HCT116 (cell line): ENCODE results near the gene LMTK3. TPM values are rescaled to one million over a fixed set of nuclear protein-coding genes. Genes with fewer than 3 reads are reported as not detected.

Experiments
- ATAC-seq: fragments of 200-7000 bp; cut with Tn5 transposase; 2 replicates; pipeline ENCODE4 v1.9.1; 2020; ENCODE audit warnings: mild to moderate bottlenecking, moderate library complexity
- BruUV-seq: library from RNA; stranded (reverse); fragments of 400-500 nt; replicated peaks from 2 replicates; lab custom pipeline; 2021; lab: Mats Ljungman, UMichigan
- CTCF ChIA-PET: fragments of 300-600 bp; sonication (Branson Sonifier 250); formaldehyde crosslinking; loops from one replicate; lab custom pipeline; 2021; ENCODE audit warnings: antibody characterized with exemption; lab: Charles Lee
- POLR2A ChIA-PET: fragments of 300-600, 350-600 bp; sonication (Branson Sonifier 250); formaldehyde crosslinking; loops from one replicate; lab custom pipeline; 2021; ENCODE audit warnings: antibody characterized with exemption; lab: Charles Lee
- RAD21 ChIA-PET, 2 experiments: fragments of 300-600 bp; sonication (Branson Sonifier 250); formaldehyde crosslinking; loops; one replicate each; lab custom pipeline; 2023; ENCODE audit warnings: low total read pairs in 2 of 2; ENCODE audit not compliant: uncharacterized antibody in 2 of 2, unreplicated experiment in 2 of 2, low non-redundant PET in 1 of 2; lab: Charles Lee
- DNase-seq: peaks from one replicate; pipeline ENCODE4 v3.0.0-alpha.2; 2010; ENCODE audit warnings: low read depth, low spot score
- H2AFZ ChIP-seq: fragments of 200-600 bp; shearing (Covaris generic), sonication (generic); 2 replicates; pipeline ENCODE4 v1.6.1; 2017; ENCODE audit warnings: low read depth, mixed run types, mixed read lengths, antibody characterized with exemption, low read length; ENCODE audit not compliant: poor library complexity, severe bottlenecking
- H3K27ac ChIP-seq: 2 replicates; pipeline ENCODE4 v1.5.1; 2012; ENCODE audit warnings: low read depth, low read length
- H3K27me3 ChIP-seq: fragments of 200-600 bp; sonication (generic); 2 replicates; pipeline ENCODE4 v1.6.1; 2016; ENCODE audit warnings: mixed run types, low read length, mixed read lengths; ENCODE audit not compliant: insufficient read depth
- H3K36me3 ChIP-seq, 2 experiments: fragments of 200-500 bp in 1 of 2; fragments of 200-600 bp in 1 of 2; sonication (Bioruptor generic) in 1 of 2; sonication (generic) in 1 of 2; 2 replicates each; pipeline versions ENCODE4 v1.5.1 to v1.6.1; 2014 to 2016; ENCODE audit warnings: low read length in 2 of 2, inconsistent platforms in 1 of 2, mixed read lengths in 1 of 2, mixed run types in 1 of 2; ENCODE audit not compliant: insufficient read depth in 2 of 2, control insufficient read depth in 1 of 2
- H3K4me1 ChIP-seq, 2 experiments: fragments of 200-600 bp in 1 of 2; sonication (generic) in 1 of 2; 2 replicates each; pipeline versions ENCODE4 v1.5.1 to v1.6.1; 2012 to 2017; ENCODE audit warnings: low read length in 2 of 2, inconsistent platforms in 1 of 2, mild to moderate bottlenecking in 1 of 2, mixed read lengths in 1 of 2, mixed run types in 1 of 2, moderate library complexity in 1 of 2; ENCODE audit not compliant: insufficient read depth in 2 of 2, control insufficient read depth in 1 of 2
- H3K4me2 ChIP-seq: fragments of 200-600 bp; sonication (generic); 2 replicates; pipeline ENCODE4 v1.6.1; 2017; ENCODE audit warnings: mixed run types, low read length, mixed read lengths
- H3K4me3 ChIP-seq, 2 experiments: fragments of 200-600 bp in 1 of 2; sonication (generic) in 1 of 2; replicated peaks in 1 of 2; 2 replicates each; pipeline ENCODE4 v1.5.1; 2011 to 2016; ENCODE audit warnings: low read length in 2 of 2, control low read depth in 1 of 2, low read depth in 1 of 2, mild to moderate bottlenecking in 1 of 2, mixed read lengths in 1 of 2, mixed run types in 1 of 2
- H3K79me2 ChIP-seq: fragments of 200-600 bp; sonication (generic); 2 replicates; pipeline ENCODE4 v1.6.1; 2017; ENCODE audit warnings: mild to moderate bottlenecking, mixed run types, low read length, moderate library complexity, mixed read lengths; ENCODE audit not compliant: insufficient read depth
- H3K9ac ChIP-seq: fragments of 200-600 bp; sonication (generic); 2 replicates; pipeline ENCODE4 v1.6.1; 2016; ENCODE audit warnings: low read length, mixed read lengths
- H3K9me2 ChIP-seq: fragments of 200-600 bp; sonication (generic), shearing (Covaris generic); 2 replicates; pipeline ENCODE4 v1.6.1; 2017; ENCODE audit warnings: mixed run types, mild to moderate bottlenecking, moderate library complexity; ENCODE audit not compliant: insufficient read depth
- H3K9me3 ChIP-seq, 2 experiments: fragments of 200-500 bp in 1 of 2; fragments of 200-600 bp in 1 of 2; sonication (Bioruptor generic) in 1 of 2; sonication (generic) in 1 of 2; 2 replicates each; pipeline ENCODE4 v1.6.1; 2014 to 2017; ENCODE audit warnings: low read length in 2 of 2, mixed read lengths in 2 of 2, inconsistent platforms in 1 of 2, low read depth in 1 of 2, mild to moderate bottlenecking in 1 of 2, mixed run types in 1 of 2, moderate library complexity in 1 of 2; ENCODE audit not compliant: control insufficient read depth in 1 of 2, insufficient read depth in 1 of 2
- H4K20me1 ChIP-seq: fragments of 200-600 bp; sonication (generic), shearing (Covaris generic); 2 replicates; pipeline ENCODE4 v1.6.1; 2017; ENCODE audit warnings: mixed run types, mild to moderate bottlenecking, moderate library complexity; ENCODE audit not compliant: insufficient read depth
- CEBPB ChIP-seq: IDR thresholded peaks from 2 replicates; pipeline ENCODE4 v1.6.1; 2012; ENCODE audit warnings: low read depth
- EGR1 ChIP-seq: IDR thresholded peaks from 2 replicates; pipeline ENCODE4 v1.6.1; 2012; ENCODE audit warnings: low read depth
- POLR2AphosphoS5 ChIP-seq: IDR thresholded peaks from 2 replicates; pipeline ENCODE4 v1.6.1; 2011; ENCODE audit warnings: mild to moderate bottlenecking, low read depth, low read length, moderate library complexity
- SIN3A ChIP-seq: IDR thresholded peaks from 2 replicates; pipeline ENCODE4 v1.6.1; 2012; ENCODE audit warnings: low read depth
- SP1 ChIP-seq: IDR thresholded peaks from 2 replicates; pipeline ENCODE4 v1.6.1; 2012; ENCODE audit warnings: low read depth
- SRF ChIP-seq: IDR thresholded peaks from 2 replicates; pipeline ENCODE4 v1.6.1; 2012; ENCODE audit warnings: low read depth
- TCF7L2 ChIP-seq: IDR thresholded peaks from 2 replicates; pipeline ENCODE4 v1.7.0; 2011; ENCODE audit warnings: borderline replicate concordance, inconsistent platforms; ENCODE audit not compliant: insufficient read depth, insufficient read length; ENCODE audit errors: extremely low read depth
- YY1 ChIP-seq: IDR thresholded peaks from 2 replicates; pipeline ENCODE4 v1.6.1; 2011; ENCODE audit warnings: low read length, low read depth, moderate library complexity, mild to moderate bottlenecking; ENCODE audit not compliant: insufficient replicate concordance; ENCODE audit errors: extremely low read depth
- ZNF274 ChIP-seq: fragments of 200-500 bp; sonication (Bioruptor generic); IDR thresholded peaks from 2 replicates; pipeline ENCODE4 v1.6.1; 2014; ENCODE audit warnings: mild to moderate bottlenecking, low read depth, low read length, inconsistent platforms
- intact Hi-C: fragments of 100-400 bp; cut with micrococcal nuclease; formaldehyde crosslinking; loops from 2 replicates; pipeline ENCODE4 v1.10.0; 2022
- total RNA-seq: library from RNA; stranded (reverse); gene quantifications from one replicate; pipeline ENCODE4 v1.2.1, GENCODE V29; 2021; ENCODE audit not compliant: unreplicated experiment
- TF ChIP-seq, protein P1 (sequence below): IDR thresholded peaks from 2 replicates; pipeline ENCODE4 v1.6.1; 2011; ENCODE audit warnings: mild to moderate bottlenecking, low read length, moderate library complexity; ENCODE audit not compliant: insufficient replicate concordance; ENCODE audit errors: extremely low read depth
- TF ChIP-seq, protein P2 (sequence below): IDR thresholded peaks from 2 replicates; pipeline ENCODE4 v1.6.1; 2012

Gene LMTK3
- total RNA-seq, 1 experiment from 2014 or later: 19.9 TPM

DNA sequence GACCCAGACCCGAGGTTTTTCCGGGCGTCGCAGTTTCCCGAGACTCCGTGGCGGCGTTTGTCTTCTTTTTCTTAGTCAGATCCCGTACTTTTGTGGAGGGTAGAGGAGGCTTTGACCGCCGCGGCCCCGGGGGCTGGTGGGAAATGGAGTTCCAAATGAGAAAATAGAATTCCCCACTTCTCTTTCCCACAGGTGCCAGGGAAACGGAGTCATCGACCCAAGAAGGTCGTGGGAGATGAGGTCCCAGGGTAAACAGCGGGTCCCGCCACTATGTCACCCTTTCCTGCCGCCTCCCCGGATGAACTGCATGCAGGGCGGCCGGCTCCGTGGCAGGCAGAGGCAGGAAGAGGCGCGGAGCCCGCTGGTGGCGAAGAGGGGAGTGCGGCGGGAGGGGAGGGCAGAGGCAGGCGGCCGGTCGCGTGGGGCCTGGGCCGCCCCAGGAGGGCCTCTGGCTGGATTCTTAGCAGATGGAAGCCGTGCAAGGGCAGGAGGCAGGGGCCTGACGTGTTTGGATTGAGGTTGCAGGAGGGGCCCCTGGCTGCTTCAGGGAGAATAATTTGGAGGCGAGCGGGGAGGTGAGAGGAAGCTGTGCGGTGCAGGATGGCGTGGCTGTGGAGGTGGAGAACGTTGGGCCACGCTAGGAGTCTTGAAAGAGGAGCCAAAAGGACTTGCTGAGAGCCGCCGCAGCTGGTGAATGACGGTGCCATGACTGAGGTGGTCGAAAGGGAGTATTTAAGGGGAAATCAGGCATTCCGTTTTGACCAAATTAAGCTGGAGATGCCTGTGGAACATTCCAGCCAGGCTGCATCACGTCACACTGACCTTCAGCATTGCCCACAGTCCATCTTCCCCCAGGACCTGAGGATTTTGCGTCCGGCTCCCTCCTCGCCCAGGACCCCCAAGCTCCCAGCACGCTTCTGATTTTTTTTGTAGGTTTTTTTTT lies 30.8 kb downstream of the LMTK3 start (continued):
- TF ChIP-seq, protein P1, sequence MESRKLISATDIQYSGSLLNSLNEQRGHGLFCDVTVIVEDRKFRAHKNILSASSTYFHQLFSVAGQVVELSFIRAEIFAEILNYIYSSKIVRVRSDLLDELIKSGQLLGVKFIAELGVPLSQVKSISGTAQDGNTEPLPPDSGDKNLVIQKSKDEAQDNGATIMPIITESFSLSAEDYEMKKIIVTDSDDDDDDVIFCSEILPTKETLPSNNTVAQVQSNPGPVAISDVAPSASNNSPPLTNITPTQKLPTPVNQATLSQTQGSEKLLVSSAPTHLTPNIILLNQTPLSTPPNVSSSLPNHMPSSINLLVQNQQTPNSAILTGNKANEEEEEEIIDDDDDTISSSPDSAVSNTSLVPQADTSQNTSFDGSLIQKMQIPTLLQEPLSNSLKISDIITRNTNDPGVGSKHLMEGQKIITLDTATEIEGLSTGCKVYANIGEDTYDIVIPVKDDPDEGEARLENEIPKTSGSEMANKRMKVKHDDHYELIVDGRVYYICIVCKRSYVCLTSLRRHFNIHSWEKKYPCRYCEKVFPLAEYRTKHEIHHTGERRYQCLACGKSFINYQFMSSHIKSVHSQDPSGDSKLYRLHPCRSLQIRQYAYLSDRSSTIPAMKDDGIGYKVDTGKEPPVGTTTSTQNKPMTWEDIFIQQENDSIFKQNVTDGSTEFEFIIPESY: no peak
- TF ChIP-seq EGR1 (no peak), SIN3A (no peak), YY1 (no peak), ZNF274 (no peak), CEBPB (no peak), SP1 (no peak), SRF (no peak)
- TF ChIP-seq, protein P2, sequence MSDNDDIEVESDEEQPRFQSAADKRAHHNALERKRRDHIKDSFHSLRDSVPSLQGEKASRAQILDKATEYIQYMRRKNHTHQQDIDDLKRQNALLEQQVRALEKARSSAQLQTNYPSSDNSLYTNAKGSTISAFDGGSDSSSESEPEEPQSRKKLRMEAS: no peak

DNA sequence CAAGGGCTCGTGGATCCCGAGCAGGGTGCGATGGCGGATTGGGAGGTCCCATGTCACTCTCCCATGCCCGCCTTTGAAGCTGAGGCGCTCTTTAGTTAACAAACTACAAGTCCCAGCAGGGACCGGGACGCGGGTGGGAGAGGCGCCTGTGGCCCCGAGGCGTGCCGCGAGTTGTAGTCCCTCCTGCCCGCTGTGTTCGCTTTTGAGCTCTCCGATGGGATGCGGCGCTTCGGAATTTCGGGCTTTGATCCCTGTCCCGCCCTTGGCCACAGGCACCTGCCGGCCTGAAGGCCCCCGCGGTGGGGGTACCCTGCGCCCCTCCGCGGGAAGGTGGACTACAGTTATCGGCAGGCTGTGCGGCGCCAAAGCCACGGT lies 31.5 kb downstream of the LMTK3 start:
- Histone ChIP-seq H3K27ac (no peak overlapping the region; the same call in 1 of the 2 replicates), H3K36me3 (peaks cover 2 to 29% of the 10 kb centered on the region in 2 experiments; a peak in 1 of 4 replicates), H3K4me3 (no peak overlapping the region), H3K9me3 (no peaks in the 10 kb centered on the region), H3K79me2 (no peaks in the 10 kb centered on the region), H2AFZ (no peak overlapping the region), H3K4me1 (peaks cover 0 to 22% of the 10 kb centered on the region in 2 experiments; a peak in 2 of 4 replicates), H4K20me1 (no peaks in the 10 kb centered on the region), H3K9ac (no peak overlapping the region), H3K4me2 (no peak overlapping the region), H3K9me2 (no peaks in the 10 kb centered on the region), H3K27me3 (no peaks in the 10 kb centered on the region)
- ChIA-PET CTCF (no interaction called here), RAD21 (no interaction called here), POLR2A (no interaction called here)
- no peak for DNase-seq
- ATAC-seq: no peak
- BruUV-seq: no TSS peak
- TF ChIP-seq TCF7L2: no peak
- peak; percentile 35; the same call in 1 of the 2 replicates for TF ChIP-seq POLR2AphosphoS5
- intact Hi-C loops: no loop called here
